PC-3 (cell line): ENCODE results near the gene SCN1B. TPM values are rescaled to one million over a fixed set of nuclear protein-coding genes. Genes with fewer than 3 reads are reported as not detected.

Source experiments
- ATAC-seq: fragments of 200-7000 bp; cut with Tn5 transposase; 2 replicates; pipeline ENCODE4 v1.9.1; 2020; ENCODE audit warnings: mild to moderate bottlenecking, moderate library complexity
- BruUV-seq: library from RNA; stranded (reverse); fragments of 400-500 nt; replicated peaks from 2 replicates; lab custom pipeline; 2021; lab: Mats Ljungman, UMichigan
- CTCF ChIA-PET: fragments of 300-600 bp; sonication (Branson Sonifier 250); formaldehyde crosslinking; loops from one replicate; lab custom pipeline; 2022; ENCODE audit warnings: antibody characterized with exemption; lab: Charles Lee
- POLR2A ChIA-PET: fragments of 300-600 bp; sonication (Branson Sonifier 250); formaldehyde crosslinking; loops from one replicate; lab custom pipeline; 2022; ENCODE audit warnings: antibody characterized with exemption; ENCODE audit not compliant: unreplicated experiment; lab: Charles Lee
- DNase-seq: peaks from one replicate; pipeline ENCODE4 v3.0.0-alpha.2; 2015
- H2AFZ ChIP-seq: fragments of 300-600 bp; sonication (generic); 2 replicates; pipeline ENCODE4 v1.6.0; 2016; ENCODE audit warnings: antibody characterized with exemption, low read length
- H3F3A ChIP-seq: fragments of 300-600 bp; sonication (generic); one replicate; pipeline ENCODE4 v1.6.0; 2017; ENCODE audit warnings: antibody characterized with exemption, low read length, control low read depth, mild to moderate bottlenecking; ENCODE audit not compliant: unreplicated experiment
- H3K27ac ChIP-seq: fragments of 300-600 bp; sonication (generic); 2 replicates; pipeline ENCODE4 v1.5.1; 2016; ENCODE audit warnings: mild to moderate bottlenecking, low read length
- H3K27me3 ChIP-seq: fragments of 300-600 bp; sonication (generic); 2 replicates; pipeline ENCODE4 v1.6.1; 2016; ENCODE audit warnings: low read length, mixed read lengths
- H3K36me3 ChIP-seq: fragments of 300-600 bp; sonication (generic); 2 replicates; pipeline ENCODE4 v1.6.1; 2016; ENCODE audit warnings: low read depth, mixed run types, low read length, mixed read lengths
- H3K4me1 ChIP-seq: fragments of 300-600 bp; sonication (generic); 2 replicates; pipeline ENCODE4 v1.5.1; 2016; ENCODE audit warnings: low read length; ENCODE audit not compliant: insufficient read depth
- H3K4me2 ChIP-seq: fragments of 300-600 bp; sonication (generic); 2 replicates; pipeline ENCODE4 v1.6.0; 2016; ENCODE audit warnings: low read length
- H3K4me3 ChIP-seq: fragments of 300-600 bp; sonication (generic); 2 replicates; pipeline ENCODE4 v1.5.1; 2016; ENCODE audit warnings: mild to moderate bottlenecking, low read length, mixed read lengths
- H3K79me2 ChIP-seq: fragments of 300-600 bp; sonication (generic); 2 replicates; pipeline ENCODE4 v1.6.1; 2017; ENCODE audit warnings: low read length, mixed read lengths
- H3K9ac ChIP-seq: fragments of 300-600 bp; sonication (generic); 2 replicates; pipeline ENCODE4 v1.6.0; 2016; ENCODE audit warnings: mild to moderate bottlenecking, low read length
- H3K9me2 ChIP-seq: fragments of 300-600 bp; sonication (generic); replicated peaks from 2 replicates; pipeline ENCODE4 v1.6.1; 2016; ENCODE audit warnings: mixed run types, low read length, mixed read lengths
- H3K9me3 ChIP-seq: fragments of 300-600 bp; sonication (generic); 2 replicates; pipeline ENCODE4 v1.6.1; 2016; ENCODE audit warnings: low read length, mixed read lengths
- H4K20me1 ChIP-seq: fragments of 300-600 bp; sonication (generic); 2 replicates; pipeline ENCODE4 v1.6.1; 2016; ENCODE audit warnings: low read length, mixed read lengths
- CTCF ChIP-seq: fragments of 300-600 bp; sonication (generic); conservative IDR thresholded peaks from 2 replicates; pipeline ENCODE4 v1.5.1; 2017; ENCODE audit warnings: antibody characterized with exemption, low read depth, mild to moderate bottlenecking, low read length
- EZH2 ChIP-seq: fragments of 300-600 bp; sonication (generic); IDR thresholded peaks from one replicate; pipeline ENCODE4 v1.6.1; 2017; ENCODE audit warnings: antibody characterized with exemption, mild to moderate bottlenecking, low read length; ENCODE audit not compliant: unreplicated experiment
- EZH2phosphoT487 ChIP-seq: fragments of 300-600 bp; sonication (generic); IDR thresholded peaks from 2 replicates; pipeline ENCODE4 v1.6.1; 2018; ENCODE audit warnings: mild to moderate bottlenecking, antibody characterized with exemption, low read length, borderline replicate concordance
- intact Hi-C: fragments of 100-400 bp; cut with micrococcal nuclease; formaldehyde crosslinking; loops from 2 replicates; pipeline ENCODE4 v1.9.0; 2023
- total RNA-seq: library from RNA; depleted of rRNA; stranded (reverse); fragments of >200 nt; gene quantifications from 2 replicates; pipeline ENCODE4 v1.2.3, GENCODE V29; 2014

The SCN1B gene
- total RNA-seq, 1 experiment from 2014 or later = 1.7 TPM

- H3K27me3 ChIP-seq = no peaks in the 10 kb centered on the region
- BruUV-seq = no TSS peak
- H3K4me3 ChIP-seq = no peak overlapping the region
- H3K9me3 ChIP-seq = no peaks in the 10 kb centered on the region
- no peak overlapping the region for H3K27ac ChIP-seq
- DNase-seq (no peak), ATAC-seq (no peak)
- no peaks in the 10 kb centered on the region for H3K9me2 ChIP-seq
- POLR2A ChIA-PET = no interaction called here
- no peak overlapping the region for H3K9ac ChIP-seq
- no peaks in the 10 kb centered on the region for H4K20me1 ChIP-seq
- no peaks in the 10 kb centered on the region for H3K36me3 ChIP-seq
- no peaks in the 10 kb centered on the region for H3F3A ChIP-seq
- TF ChIP-seq EZH2phosphoT487 (no peak), CTCF (no peak), EZH2 (no peak)
- CTCF ChIA-PET = no interaction called here
- intact Hi-C loops = no loop called here
- H2AFZ ChIP-seq = no peak overlapping the region
- no peaks in the 10 kb centered on the region for H3K79me2 ChIP-seq
- no peak overlapping the region for H3K4me2 ChIP-seq
- H3K4me1 ChIP-seq = 0 out of 2 replicates have a peak, but pooled peaks cover 4% of the 10 kb centered on the region
Measured at GRCh38 chr19:35034005-35034502, 3.8 kb downstream of the SCN1B start.

- intact Hi-C loops = no loop called here
- H3K27me3 ChIP-seq = no peaks in the 10 kb centered on the region
- no peaks in the 10 kb centered on the region for H4K20me1 ChIP-seq
- H3K36me3 ChIP-seq = no peaks in the 10 kb centered on the region
- H3K9me2 ChIP-seq = no peaks in the 10 kb centered on the region
- BruUV-seq = no TSS peak
- no peaks in the 10 kb centered on the region for H3K9me3 ChIP-seq
- H3K27ac ChIP-seq = no peak overlapping the region
- no peak overlapping the region for H3K4me2 ChIP-seq
- ChIA-PET CTCF (no interaction called here), POLR2A (no interaction called here)
- no peak overlapping the region for H2AFZ ChIP-seq
- DNase-seq (no peak), ATAC-seq (no peak)
- H3K4me1 ChIP-seq = 0 out of 2 replicates have a peak, but pooled peaks cover 2% of the 10 kb centered on the region
- no peak overlapping the region for H3K4me3 ChIP-seq
- H3K79me2 ChIP-seq = no peaks in the 10 kb centered on the region
- no peak for TF ChIP-seq EZH2
- no peaks in the 10 kb centered on the region for H3F3A ChIP-seq
- no peak overlapping the region for H3K9ac ChIP-seq
Measured at GRCh38 chr19:35034588-35035382, 4.5 kb downstream of the SCN1B start.

GRCh38 chr19:35037716-35038622 lies 7.7 kb downstream of the SCN1B start:
- H2AFZ ChIP-seq = no peak overlapping the region
- DNase-seq (no peak), ATAC-seq (no peak)
- H4K20me1 ChIP-seq = no peaks in the 10 kb centered on the region
- CTCF ChIA-PET = interaction anchor here (0.7 kb wide), 1 partner anchor 104 kb away, joined by 3 read pairs; no protein-coding TSS in a partner anchor
- no peak overlapping the region for H3K4me2 ChIP-seq
- no peaks in the 10 kb centered on the region for H3K9me3 ChIP-seq
- TF ChIP-seq EZH2phosphoT487 = no peak
- TF ChIP-seq CTCF = no peak
- no peak for TF ChIP-seq EZH2
- no peaks in the 10 kb centered on the region for H3F3A ChIP-seq
- H3K9me2 ChIP-seq = no peaks in the 10 kb centered on the region
- H3K4me1 ChIP-seq = peaks cover 9% of the 10 kb centered on the region; the same call in 1 of the 2 replicates
- no peaks in the 10 kb centered on the region for H3K36me3 ChIP-seq
- no peaks in the 10 kb centered on the region for H3K79me2 ChIP-seq
- no TSS peak for BruUV-seq
- H3K27me3 ChIP-seq = no peaks in the 10 kb centered on the region
- POLR2A ChIA-PET = no interaction called here
- H3K27ac ChIP-seq = no peak overlapping the region
- intact Hi-C loops = no loop called here
- H3K9ac ChIP-seq = no peak overlapping the region
- no peak overlapping the region for H3K4me3 ChIP-seq
